GM12892 (cell line): ENCODE measurements around the gene CORO6.

Source experiments
- POLR2AphosphoS5 ChIP-seq: IDR thresholded peaks from 2 replicates; pipeline ENCODE4 v1.6.1; 2011; ENCODE audit warnings: low read depth, low read length, control low read depth
- TAF1 ChIP-seq: IDR thresholded peaks from 2 replicates; pipeline ENCODE4 v1.6.1; 2011; ENCODE audit warnings: low read depth, mild to moderate bottlenecking, control low read depth, low read length, borderline replicate concordance

GRCh38 chr17:29569245-29569950, 53.3 kb downstream of the CORO6 start:
- TF ChIP-seq POLR2AphosphoS5 = no peak
- no peak for TF ChIP-seq TAF1
